ENCODE data around the gene KIF15.
"Not testable (repeated sequence)": the region's sequence is repeated elsewhere in the genome, so short reads cannot be mapped to it uniquely, and the experiment has no call there.

The KIF15 gene

GRCh38 chr3:44816334-44816733 is 54.7 kb downstream of the KIF15 start:
- not testable (repeated sequence) for DNase-seq (ENCODE audit: low read depth)

DNA sequence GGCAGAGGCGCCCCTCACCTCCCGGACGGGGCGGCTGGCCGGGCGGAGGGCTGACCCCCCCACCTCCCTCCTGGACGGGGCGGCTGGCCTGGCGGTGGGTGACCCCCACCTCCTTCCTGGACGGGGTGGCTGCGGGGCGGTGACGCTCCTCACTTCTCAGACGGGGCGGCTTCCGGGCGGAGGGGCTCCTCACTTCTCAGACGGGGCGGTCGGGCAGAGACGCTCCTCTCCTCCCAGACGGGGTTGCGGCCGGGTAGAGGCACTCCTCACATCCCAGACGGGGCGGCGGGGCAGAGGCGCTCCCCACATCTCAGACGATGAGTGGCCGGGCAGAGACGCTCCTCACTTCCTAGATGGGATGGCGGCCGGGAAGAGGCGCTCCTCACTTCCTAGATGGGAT is 59.6 kb downstream of the KIF15 start:
- DNase-seq (ENCODE audit: low read depth) = not testable (repeated sequence)

DNA sequence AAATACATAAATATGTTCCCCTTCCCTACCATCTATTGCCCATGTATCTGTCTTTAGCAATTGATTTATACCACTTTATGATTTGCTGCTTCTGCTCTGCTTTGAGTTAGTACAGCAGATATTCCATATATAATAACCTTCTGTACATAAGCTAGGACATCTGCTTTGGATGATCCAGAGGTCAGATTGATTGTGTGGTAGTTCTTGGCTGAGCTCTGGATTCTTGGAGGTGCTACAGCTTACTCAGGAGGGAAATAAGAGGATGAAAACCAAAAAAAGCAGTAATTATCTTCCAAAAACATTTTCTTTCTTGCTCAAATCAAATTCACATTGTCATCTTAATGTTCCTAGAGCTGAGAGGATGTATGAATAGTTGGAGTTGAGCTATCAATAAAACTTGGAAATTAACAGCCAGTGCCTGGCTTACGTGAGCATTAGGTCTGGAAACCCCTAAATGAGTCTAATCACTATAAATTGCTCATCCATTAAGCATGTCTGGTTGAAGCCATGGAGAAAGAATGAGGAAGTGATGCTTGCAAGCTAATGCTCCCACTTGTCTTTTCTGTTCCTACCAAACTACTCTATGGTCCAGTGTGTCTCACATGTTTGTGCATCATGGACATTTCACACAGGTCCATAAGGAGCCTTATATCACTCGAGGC is 63.8 kb downstream of the KIF15 start:
- DNase-seq (ENCODE audit: low read depth) = no peak

DNA sequence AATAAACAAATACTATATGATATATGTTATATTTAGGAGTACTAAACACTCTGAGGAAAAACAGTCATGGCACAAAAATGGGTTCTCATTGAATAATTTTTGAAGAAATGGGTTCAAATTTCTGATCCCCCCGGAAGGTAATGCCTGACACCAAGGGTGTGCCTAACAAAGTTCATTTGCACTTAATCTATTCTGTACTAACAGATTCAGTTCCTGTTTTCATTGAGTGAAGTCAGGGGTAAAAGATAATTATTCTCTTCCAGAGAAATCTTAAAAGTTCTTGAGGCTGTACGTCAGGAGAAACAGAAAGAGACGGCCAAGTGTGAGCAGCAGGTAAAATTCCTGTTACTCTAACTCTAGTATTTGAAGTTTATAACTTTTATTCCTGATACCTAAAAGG is 65.6 kb downstream of the KIF15 start:
- no peak for DNase-seq (ENCODE audit: low read depth)

- DNase-seq (ENCODE audit: low read depth) = no peak
These were observed 69.6 kb downstream of the KIF15 start for GRCh38 chr3:44831232-44831631.

GRCh38 chr3:44832032-44832431 is 70.4 kb downstream of the KIF15 start:
- DNase-seq (ENCODE audit: low read depth) = no peak

DNA sequence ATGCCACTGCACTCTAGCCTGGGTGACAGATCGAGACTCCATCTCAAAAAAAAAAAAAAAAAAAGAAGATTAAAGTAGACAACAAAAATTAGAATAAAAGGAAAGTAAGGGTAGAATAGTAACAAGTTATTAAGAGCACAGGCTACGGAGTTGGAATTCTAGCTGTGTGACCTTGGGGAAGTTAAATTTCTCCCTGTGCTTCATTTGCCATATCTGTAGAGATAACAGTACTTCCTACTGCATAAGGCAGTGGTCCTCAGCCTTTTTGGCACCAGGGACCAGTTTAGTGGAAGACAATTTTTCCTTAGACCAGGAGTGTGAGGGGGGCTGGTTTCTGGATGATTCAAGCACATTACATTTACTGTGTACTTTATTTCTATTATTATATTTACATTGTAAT is 71.4 kb downstream of the KIF15 start:
- no peak for DNase-seq (ENCODE audit: low read depth)

- DNase-seq (ENCODE audit: low read depth) = no peak
These were observed 71.8 kb downstream of the KIF15 start for GRCh38 chr3:44833394-44833793.

DNA sequence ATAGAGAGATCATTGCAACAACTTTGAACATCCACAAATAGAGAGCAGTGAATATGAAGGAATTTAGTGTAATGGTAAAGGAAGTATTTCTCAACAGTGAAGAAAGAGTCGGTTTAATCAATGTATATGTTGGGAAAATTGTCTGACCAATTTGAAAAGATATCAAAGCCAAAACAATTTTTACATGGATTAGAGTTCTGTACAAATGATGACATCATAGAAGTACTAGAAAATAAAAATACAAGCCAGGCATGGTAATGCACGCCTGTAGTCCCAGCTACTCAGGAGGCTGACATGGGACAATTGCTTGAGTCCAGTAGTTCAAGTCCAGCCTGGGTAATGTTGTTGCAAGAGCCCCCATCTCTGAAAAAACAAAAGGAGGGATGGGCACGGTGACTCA is 74.1 kb downstream of the KIF15 start:
- no peak for DNase-seq (ENCODE audit: low read depth)

DNA sequence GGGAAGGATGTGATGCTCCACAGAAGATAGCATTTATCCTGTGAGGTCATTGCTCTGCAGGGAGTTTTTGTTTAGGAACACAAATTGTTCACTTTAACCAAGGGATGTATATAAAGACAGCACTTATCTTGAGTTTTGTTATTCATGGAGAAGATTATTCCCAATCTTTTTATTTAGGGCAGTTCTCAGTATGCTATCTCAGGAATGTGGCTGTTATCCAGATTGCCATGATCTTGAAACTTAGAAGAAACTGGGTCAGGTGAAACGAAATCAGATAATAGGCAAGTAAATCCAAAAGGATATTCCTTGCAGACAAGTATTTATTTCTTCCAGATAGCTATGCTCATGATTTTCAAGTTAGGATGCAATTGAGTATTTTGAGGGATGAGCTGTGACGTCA is 80.8 kb downstream of the KIF15 start:
- no peak for DNase-seq (ENCODE audit: low read depth)

DNA sequence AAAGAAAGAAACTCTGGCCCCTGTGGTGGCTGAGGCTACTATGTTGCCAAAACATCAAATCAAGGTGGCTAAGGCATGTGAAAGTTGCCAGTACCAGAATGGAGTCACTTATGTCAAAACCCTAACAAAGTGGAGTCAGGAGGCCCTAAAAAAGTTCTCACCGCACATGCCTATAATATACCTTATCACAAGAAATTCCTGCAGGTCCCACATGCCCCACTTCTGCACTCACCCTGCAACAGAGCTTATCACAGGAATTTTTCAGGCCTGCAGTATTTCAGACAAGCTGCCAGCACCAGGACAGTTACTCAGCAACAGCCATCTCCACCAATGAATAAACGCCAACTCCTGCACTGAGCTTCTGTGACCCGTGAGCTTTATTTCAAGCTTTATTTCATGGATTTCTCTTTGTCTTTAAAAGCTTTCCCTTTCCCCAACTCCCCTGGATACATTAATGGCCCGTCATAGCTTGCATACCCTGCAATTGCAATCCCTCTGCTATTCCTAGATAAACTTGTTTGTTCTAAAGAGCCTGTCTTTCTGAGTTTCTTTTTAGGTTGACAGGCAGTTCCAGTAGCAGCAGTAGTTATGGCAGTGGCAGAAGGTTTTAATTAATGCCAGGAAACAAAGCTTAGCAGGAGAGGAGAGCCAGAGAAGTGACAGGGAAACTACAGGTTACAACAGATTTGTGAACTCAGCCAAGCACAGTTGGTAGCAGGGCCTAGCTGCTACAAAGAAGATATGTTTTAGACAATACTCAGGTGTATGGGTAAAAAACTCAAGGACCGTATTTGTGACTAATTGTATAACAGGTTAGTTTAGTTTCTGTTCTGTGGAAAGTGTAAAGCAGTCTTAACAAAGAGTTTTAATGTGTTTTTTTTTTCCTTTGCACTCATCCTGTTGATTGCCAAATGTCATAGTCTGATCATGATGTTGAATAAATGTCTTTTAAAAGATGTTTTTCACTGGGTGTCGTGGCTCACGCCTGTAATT is 84.2 kb downstream of the KIF15 start:
- no peak for DNase-seq (ENCODE audit: low read depth)

- no peak for DNase-seq (ENCODE audit: low read depth)
These were observed 87.0 kb downstream of the KIF15 start for GRCh38 chr3:44848634-44849033.

GRCh38 chr3:44856663-44857062 is 95.1 kb downstream of the KIF15 start:
- DNase-seq (ENCODE audit: low read depth) = not testable (repeated sequence)

DNA sequence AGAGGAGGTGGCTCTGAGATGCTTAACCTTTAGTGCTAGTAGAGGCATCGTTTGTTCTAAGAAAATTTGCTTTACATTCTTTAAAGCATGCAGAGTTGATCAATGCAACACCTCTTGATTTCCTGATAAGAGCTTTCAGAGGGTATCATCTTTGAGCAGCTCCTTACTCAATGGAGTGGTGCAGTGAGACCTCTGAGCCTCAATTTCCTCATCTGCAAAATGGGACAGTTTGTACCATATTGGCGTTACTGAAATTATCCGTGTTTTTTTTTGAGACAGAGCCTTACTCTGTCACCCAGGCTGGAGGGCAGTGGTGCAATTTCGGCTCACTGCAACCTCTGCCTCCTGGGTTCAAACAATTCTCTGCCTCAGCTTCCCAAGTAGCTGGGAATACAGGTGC is 98.5 kb downstream of the KIF15 start:
- no peak for DNase-seq (ENCODE audit: low read depth)

GRCh38 chr3:44861412-44862225 is 100.0 kb downstream of the KIF15 start, which contains the start of gene TMEM42:
TMEM42 (plus strand) TSS chr3:44861912; CDS start chr3:44861925, 13 bp downstream.
- peak; percentile 76 for DNase-seq (ENCODE audit: low read depth)

DNA sequence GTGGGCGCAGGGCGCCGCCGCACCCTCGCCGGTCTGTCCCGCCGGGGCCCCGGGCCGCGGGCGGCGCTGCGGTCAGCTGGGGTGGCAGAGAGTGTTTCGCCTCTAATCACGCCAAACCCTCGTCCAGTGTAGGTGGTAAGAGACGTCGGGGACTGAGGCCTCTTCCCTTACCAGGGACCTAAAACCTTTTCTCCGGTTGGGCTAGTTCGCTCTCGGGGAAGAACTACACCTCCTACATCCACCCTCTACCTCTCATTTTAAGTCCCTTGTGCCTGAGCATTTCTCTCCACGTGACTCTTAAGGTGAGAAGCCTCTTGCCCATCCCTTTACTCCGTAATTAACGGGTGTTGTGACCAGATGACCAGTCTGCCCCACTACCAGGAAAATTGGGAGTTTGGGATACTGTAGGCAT is 100.6 kb downstream of the KIF15 start:
- DNase-seq (ENCODE audit: low read depth) = no peak

GRCh38 chr3:44865272-44866035 is 103.9 kb downstream of the KIF15 start:
- no peak for DNase-seq (ENCODE audit: low read depth)

GRCh38 chr3:44867421-44868111 is 106.0 kb downstream of the KIF15 start:
- DNase-seq (ENCODE audit: low read depth) = no peak

DNA sequence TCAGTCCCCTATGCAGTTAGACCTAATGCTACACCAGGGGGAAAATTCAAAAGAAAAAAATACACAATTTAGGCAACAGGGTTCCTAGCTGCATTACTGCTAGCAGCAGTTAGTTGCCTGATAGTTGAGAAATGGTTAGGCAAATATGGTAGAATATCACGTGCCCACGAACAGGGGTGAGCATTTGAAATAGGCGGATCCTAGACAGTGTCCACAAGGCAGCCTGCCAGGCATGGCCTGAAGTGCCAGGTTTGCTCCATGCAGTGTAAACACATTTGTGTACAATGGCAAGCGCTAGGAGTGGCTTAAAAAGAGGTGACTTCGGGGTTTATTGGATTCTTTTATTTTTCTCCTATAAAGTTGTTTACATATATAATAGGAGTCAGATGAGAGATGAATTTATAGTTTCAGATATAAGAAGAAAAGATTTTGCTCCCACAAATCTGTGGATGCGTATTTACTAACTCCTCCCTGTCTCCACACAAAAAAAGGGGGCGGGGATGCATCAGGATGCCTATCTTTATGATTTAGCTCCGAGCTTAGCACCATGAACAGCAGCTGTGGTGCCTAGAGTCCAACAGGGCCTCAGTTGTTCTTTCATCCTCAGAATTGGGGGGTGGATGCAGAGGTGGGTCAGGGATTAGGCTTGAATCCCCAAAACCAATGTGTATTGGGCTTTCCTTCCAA is 108.9 kb downstream of the KIF15 start:
- no peak for DNase-seq (ENCODE audit: low read depth)

DNA sequence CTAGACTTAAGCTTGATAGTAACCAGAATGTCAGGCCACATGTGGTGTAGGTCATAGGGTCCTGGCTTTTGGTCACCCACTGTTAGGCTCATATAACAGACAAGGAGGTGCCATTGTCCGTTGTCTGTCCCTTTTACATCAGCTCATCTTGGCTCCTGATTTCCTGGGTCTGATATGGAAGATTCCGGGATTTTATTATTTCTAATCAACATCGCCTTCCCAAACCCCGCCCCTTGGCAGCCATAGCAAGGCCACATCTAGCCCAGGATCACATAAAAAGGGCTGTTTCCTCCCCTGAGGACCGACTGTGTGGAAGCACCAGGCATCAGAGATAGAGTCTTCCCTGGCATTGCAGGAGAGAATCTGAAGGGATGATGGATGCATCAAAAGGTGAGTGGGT is 112.7 kb downstream of the KIF15 start, which contains the start of gene TGM4:
TGM4 (plus strand) TSS at position 301 of the 400 bp plus-strand sequence; CDS start at position 372, 71 bp downstream.
- no peak for DNase-seq (ENCODE audit: low read depth)
